ENCODE measurements around the gene NR6A1.

The NR6A1 gene

GRCh38 chr9:124502711-124503702 is 268.1 kb downstream of the NR6A1 start:
- DNase-seq (ENCODE audit: extremely low spot score), result no peak
- ChIA-PET POLR2A (no interaction called here), CTCF (interaction anchor here (1.2 kb wide), 1 partner anchor 69 kb away, joined by 3 read pairs; no protein-coding TSS in a partner anchor)
- TF ChIP-seq CTCF (IDR thresholded peaks at IDR 0.05; ENCODE audit: control extremely low read depth, extremely low read depth, low read depth, missing control alignments), result no peak

GRCh38 chr9:124501771-124502320 is 269.3 kb downstream of the NR6A1 start:
- DNase-seq (ENCODE audit: extremely low spot score), result no peak
- CTCF ChIA-PET, result interaction anchor here (0.7 kb wide), 2 partner anchors 11 to 920 kb away, joined by 3 read pairs; no protein-coding TSS in a partner anchor
- TF ChIP-seq CTCF (IDR thresholded peaks at IDR 0.05; ENCODE audit: control extremely low read depth, extremely low read depth, low read depth, missing control alignments), result no peak
- POLR2A ChIA-PET, result no interaction called here

- TF ChIP-seq CTCF (IDR thresholded peaks at IDR 0.05; ENCODE audit: control extremely low read depth, extremely low read depth, low read depth, missing control alignments), result no peak
- no peak for DNase-seq (ENCODE audit: extremely low spot score)
- ChIA-PET POLR2A (no interaction called here), CTCF (interaction anchor here (0.7 kb wide), 2 partner anchors 12 to 919 kb away, joined by 3 read pairs; no protein-coding TSS in a partner anchor)
These were observed 270.1 kb downstream of the NR6A1 start for GRCh38 chr9:124500796-124501611.

- ChIA-PET CTCF (interaction anchor here (1.5 kb wide), 1 partner anchor 37 kb away, joined by 5 read pairs; no protein-coding TSS in a partner anchor), POLR2A (no interaction called here)
- no peak for DNase-seq (ENCODE audit: extremely low spot score)
- no peak for TF ChIP-seq CTCF (IDR thresholded peaks at IDR 0.05; ENCODE audit: control extremely low read depth, extremely low read depth, low read depth, missing control alignments)
These were observed 270.9 kb downstream of the NR6A1 start for GRCh38 chr9:124500028-124500795.

- no peak for DNase-seq (ENCODE audit: extremely low spot score)
- TF ChIP-seq CTCF (IDR thresholded peaks at IDR 0.05; ENCODE audit: control extremely low read depth, extremely low read depth, low read depth, missing control alignments), result no peak
- ChIA-PET CTCF (interaction anchor here (1.4 to 1.5 kb wide), 2 partner anchors 24 to 38 kb away, joined by 3 to 5 read pairs; no protein-coding TSS in a partner anchor), POLR2A (no interaction called here)
These were observed 271.9 kb downstream of the NR6A1 start for GRCh38 chr9:124499216-124499615.
